Neural cell (in vitro differentiated cells): ENCODE measurements around the gene CABLES1. TPM values are rescaled to one million over a fixed set of nuclear protein-coding genes. Genes with fewer than 3 reads are reported as not detected.

Experiments used
- H2AFZ ChIP-seq: fragments of 200-600, 300-800 bp; sonication (generic), shearing (Covaris generic); 2 replicates; pipeline ENCODE4 v1.6.0; 2014; ENCODE audit warnings: low read depth, mild to moderate bottlenecking, antibody characterized with exemption, low read length, moderate library complexity
- H3F3A ChIP-seq: fragments of 200-600 bp; shearing (Covaris generic); 2 replicates; pipeline ENCODE4 v1.6.1; 2016; ENCODE audit warnings: mild to moderate bottlenecking, moderate library complexity, mixed read lengths, antibody characterized with exemption, low read length; ENCODE audit not compliant: insufficient read depth, poor library complexity, severe bottlenecking
- H3K27ac ChIP-seq: fragments of 200-600, 300-800 bp; sonication (generic), shearing (Covaris generic); 2 replicates; pipeline ENCODE4 v1.5.1; 2014; ENCODE audit warnings: mild to moderate bottlenecking, low read length, moderate library complexity
- H3K27me3 ChIP-seq: fragments of 300-800, 200-600 bp; sonication (generic), shearing (Covaris generic); 2 replicates; pipeline ENCODE4 v1.6.0; 2014; ENCODE audit warnings: mild to moderate bottlenecking, low read depth, low read length, moderate library complexity; ENCODE audit not compliant: insufficient read depth
- H3K36me3 ChIP-seq: fragments of 300-800, 200-600 bp; sonication (generic), shearing (Covaris generic); 2 replicates; pipeline ENCODE4 v1.5.1; 2014; ENCODE audit warnings: mild to moderate bottlenecking, antibody characterized with exemption, low read length, moderate library complexity; ENCODE audit not compliant: insufficient read depth
- H3K4me2 ChIP-seq: fragments of 300-800, 200-600 bp; sonication (generic), shearing (Covaris generic); 2 replicates; pipeline ENCODE4 v1.6.0; 2014; ENCODE audit warnings: mild to moderate bottlenecking, low read length
- H3K4me3 ChIP-seq: fragments of 300-800, 200-600 bp; sonication (generic), shearing (Covaris generic); 2 replicates; pipeline ENCODE4 v1.5.1; 2014; ENCODE audit warnings: mild to moderate bottlenecking, low read length, moderate library complexity
- H3K79me2 ChIP-seq: fragments of 200-600 bp; shearing (Covaris generic); replicated peaks from 2 replicates; pipeline ENCODE4 v1.6.0; 2014; ENCODE audit warnings: mild to moderate bottlenecking, low read length, moderate library complexity; ENCODE audit not compliant: insufficient read depth
- H3K9ac ChIP-seq: fragments of 300-800, 200-600 bp; sonication (generic), shearing (Covaris generic); 2 replicates; pipeline ENCODE4 v1.6.1; 2016; ENCODE audit warnings: mild to moderate bottlenecking, low read length, mixed read lengths
- H3K9me2 ChIP-seq: fragments of 200-600 bp; shearing (Covaris generic); 2 replicates; pipeline ENCODE4 v1.6.1; 2016; ENCODE audit warnings: mild to moderate bottlenecking, low read length, mixed read lengths; ENCODE audit not compliant: insufficient read depth
- H3K9me3 ChIP-seq: fragments of 200-600, 300-800 bp; sonication (generic), shearing (Covaris generic); 2 replicates; pipeline ENCODE4 v1.6.1; 2016; ENCODE audit warnings: mild to moderate bottlenecking, mixed run types, low read length, moderate library complexity, mixed read lengths
- H4K20me1 ChIP-seq: fragments of 200-600 bp; shearing (Covaris generic); 2 replicates; pipeline ENCODE4 v1.6.1; 2016; ENCODE audit warnings: mild to moderate bottlenecking, mixed run types; ENCODE audit not compliant: insufficient read depth
- CTCF ChIP-seq: fragments of 450-650 bp; IDR thresholded peaks from 2 replicates; pipeline ENCODE4 v1.5.1; 2014; ENCODE audit warnings: antibody characterized with exemption, mild to moderate bottlenecking, moderate library complexity; ENCODE audit not compliant: poor library complexity, severe bottlenecking
- EP300 ChIP-seq: fragments of 450-650 bp; conservative IDR thresholded peaks from 2 replicates; pipeline ENCODE4 v1.6.1; 2014; ENCODE audit warnings: antibody characterized with exemption, mild to moderate bottlenecking, moderate library complexity; ENCODE audit not compliant: poor library complexity, severe bottlenecking
- EZH2 ChIP-seq: fragments of 200-600, 300-800 bp; shearing (Covaris generic), sonication (generic); IDR thresholded peaks from 2 replicates; pipeline ENCODE4 v1.6.1; 2014; ENCODE audit warnings: antibody characterized with exemption, low read length, borderline replicate concordance, mild to moderate bottlenecking; ENCODE audit not compliant: insufficient read depth, poor library complexity, severe bottlenecking
- MXI1 ChIP-seq: fragments of 450-650 bp; conservative IDR thresholded peaks from 2 replicates; pipeline ENCODE4 v1.6.1; 2014; ENCODE audit warnings: antibody characterized with exemption, mild to moderate bottlenecking; ENCODE audit not compliant: poor library complexity, severe bottlenecking
- POLR2AphosphoS5 ChIP-seq: IDR thresholded peaks from 2 replicates; pipeline ENCODE4 v1.6.1; 2012
- RAD21 ChIP-seq: fragments of 450-650 bp; conservative IDR thresholded peaks from 2 replicates; pipeline ENCODE4 v1.6.1; 2014; ENCODE audit warnings: antibody characterized with exemption, mild to moderate bottlenecking, moderate library complexity
- SMC3 ChIP-seq: fragments of 450-650 bp; conservative IDR thresholded peaks from 2 replicates; pipeline ENCODE4 v1.6.1; 2014; ENCODE audit warnings: antibody characterized with exemption, mild to moderate bottlenecking, moderate library complexity; ENCODE audit not compliant: poor library complexity
- TAF1 ChIP-seq: IDR thresholded peaks from 2 replicates; pipeline ENCODE4 v1.6.1; 2012; ENCODE audit warnings: low read depth
- polyA plus RNA-seq: library from polyadenylated mRNA; depleted of rRNA; stranded (reverse); fragments of >200 nt; gene quantifications from 2 replicates; pipeline ENCODE4 v1.2.3, GENCODE V29; 2014
- TF ChIP-seq, protein P1 (sequence below): IDR thresholded peaks from 2 replicates; pipeline ENCODE4 v1.6.1; 2012; ENCODE audit warnings: borderline replicate concordance

CABLES1 gene
- polyA plus RNA-seq, 1 donor from 2014 or later: 1.4 TPM

- Histone ChIP-seq H3K9me2 (no peaks in the 10 kb centered on the region), H3K79me2 (no peaks in the 10 kb centered on the region), H3K36me3 (no peaks in the 10 kb centered on the region), H2AFZ (no peak overlapping the region), H3K9me3 (no peaks in the 10 kb centered on the region), H3K9ac (no peak overlapping the region), H3K4me2 (no peak overlapping the region), H3K27me3 (no peaks in the 10 kb centered on the region), H3F3A (no peaks in the 10 kb centered on the region), H3K4me3 (no peak overlapping the region), H4K20me1 (no peaks in the 10 kb centered on the region), H3K27ac (no peak overlapping the region)
- no peak for TF ChIP-seq MXI1
- no peak for TF ChIP-seq SMC3
- no peak for TF ChIP-seq CTCF
- TF ChIP-seq RAD21: no peak
- TF ChIP-seq EP300: no peak
- TF ChIP-seq POLR2AphosphoS5: no peak
- no peak for TF ChIP-seq TAF1
- TF ChIP-seq EZH2: no peak
- TF ChIP-seq, protein P1, sequence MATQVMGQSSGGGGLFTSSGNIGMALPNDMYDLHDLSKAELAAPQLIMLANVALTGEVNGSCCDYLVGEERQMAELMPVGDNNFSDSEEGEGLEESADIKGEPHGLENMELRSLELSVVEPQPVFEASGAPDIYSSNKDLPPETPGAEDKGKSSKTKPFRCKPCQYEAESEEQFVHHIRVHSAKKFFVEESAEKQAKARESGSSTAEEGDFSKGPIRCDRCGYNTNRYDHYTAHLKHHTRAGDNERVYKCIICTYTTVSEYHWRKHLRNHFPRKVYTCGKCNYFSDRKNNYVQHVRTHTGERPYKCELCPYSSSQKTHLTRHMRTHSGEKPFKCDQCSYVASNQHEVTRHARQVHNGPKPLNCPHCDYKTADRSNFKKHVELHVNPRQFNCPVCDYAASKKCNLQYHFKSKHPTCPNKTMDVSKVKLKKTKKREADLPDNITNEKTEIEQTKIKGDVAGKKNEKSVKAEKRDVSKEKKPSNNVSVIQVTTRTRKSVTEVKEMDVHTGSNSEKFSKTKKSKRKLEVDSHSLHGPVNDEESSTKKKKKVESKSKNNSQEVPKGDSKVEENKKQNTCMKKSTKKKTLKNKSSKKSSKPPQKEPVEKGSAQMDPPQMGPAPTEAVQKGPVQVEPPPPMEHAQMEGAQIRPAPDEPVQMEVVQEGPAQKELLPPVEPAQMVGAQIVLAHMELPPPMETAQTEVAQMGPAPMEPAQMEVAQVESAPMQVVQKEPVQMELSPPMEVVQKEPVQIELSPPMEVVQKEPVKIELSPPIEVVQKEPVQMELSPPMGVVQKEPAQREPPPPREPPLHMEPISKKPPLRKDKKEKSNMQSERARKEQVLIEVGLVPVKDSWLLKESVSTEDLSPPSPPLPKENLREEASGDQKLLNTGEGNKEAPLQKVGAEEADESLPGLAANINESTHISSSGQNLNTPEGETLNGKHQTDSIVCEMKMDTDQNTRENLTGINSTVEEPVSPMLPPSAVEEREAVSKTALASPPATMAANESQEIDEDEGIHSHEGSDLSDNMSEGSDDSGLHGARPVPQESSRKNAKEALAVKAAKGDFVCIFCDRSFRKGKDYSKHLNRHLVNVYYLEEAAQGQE: no peak
These were observed 41.6 kb downstream of the CABLES1 start for GRCh38 chr18:23176701-23177432.

DNA sequence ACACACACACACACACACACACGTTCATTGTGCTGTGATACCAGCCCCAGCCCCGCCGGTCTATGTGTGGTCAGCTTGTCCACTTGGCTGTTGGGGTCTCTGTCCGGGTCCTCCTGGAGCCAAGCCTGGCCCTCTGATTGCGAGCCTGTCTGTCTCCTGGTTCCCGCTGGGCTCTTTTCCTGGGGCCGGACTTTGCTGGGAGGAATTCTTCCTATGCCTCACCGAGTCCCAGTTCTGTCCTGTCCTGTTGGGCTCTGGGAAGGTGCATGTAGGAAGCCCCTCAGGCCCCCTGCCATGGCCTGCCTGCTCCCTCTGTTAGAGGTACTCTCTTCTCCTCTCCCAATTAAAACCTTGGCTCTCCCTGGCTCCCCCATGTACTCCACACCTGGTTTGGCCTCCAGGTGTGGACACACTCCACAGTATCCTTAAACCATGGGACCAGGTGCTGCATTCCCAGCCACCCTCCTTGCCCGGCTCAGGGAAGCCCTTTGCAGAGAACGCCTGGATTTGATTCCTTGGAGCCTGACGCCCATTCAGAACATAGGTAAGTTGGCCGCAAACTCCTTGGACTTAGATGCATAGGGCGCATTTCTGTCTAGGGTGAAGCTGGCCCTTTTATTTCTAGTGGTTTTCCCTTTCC is 42.3 kb downstream of the CABLES1 start:
- Histone ChIP-seq H3K4me2 (no peak overlapping the region), H3K4me3 (no peak overlapping the region), H3K9ac (no peak overlapping the region), H3K27ac (no peak overlapping the region), H2AFZ (no peak overlapping the region), H3K36me3 (no peaks in the 10 kb centered on the region), H3K27me3 (no peaks in the 10 kb centered on the region), H3F3A (no peaks in the 10 kb centered on the region), H4K20me1 (no peaks in the 10 kb centered on the region), H3K9me3 (no peaks in the 10 kb centered on the region), H3K79me2 (no peaks in the 10 kb centered on the region), H3K9me2 (no peaks in the 10 kb centered on the region)
- no peak for TF ChIP-seq CTCF
- TF ChIP-seq, protein P1: no peak
- TF ChIP-seq TAF1: no peak
- no peak for TF ChIP-seq EZH2
- TF ChIP-seq EP300: no peak
- no peak for TF ChIP-seq POLR2AphosphoS5
- no peak for TF ChIP-seq RAD21
- TF ChIP-seq SMC3: no peak
- no peak for TF ChIP-seq MXI1
